22Rv1 (cell line): ENCODE results near the gene SYNPR.

Experiments used
- H3K27ac ChIP-seq: fragments of 450-650 bp; 2 replicates; pipeline ENCODE4 v1.5.1; 2017
- CTCF ChIP-seq: fragments of 450-650 bp; IDR thresholded peaks from 2 replicates; pipeline ENCODE4 v1.5.1; 2017; ENCODE audit warnings: mild to moderate bottlenecking
- ZFX ChIP-seq: fragments of 450-650 bp; IDR thresholded peaks from 2 replicates; pipeline ENCODE4 v1.6.1; 2017; ENCODE audit warnings: antibody characterized with exemption, borderline replicate concordance

The SYNPR gene

GRCh38 chr3:63656786-63657185 is 378.7 kb downstream of the SYNPR start:
- TF ChIP-seq ZFX, result no peak
- TF ChIP-seq CTCF, result no peak
- no peak overlapping the region for H3K27ac ChIP-seq

DNA sequence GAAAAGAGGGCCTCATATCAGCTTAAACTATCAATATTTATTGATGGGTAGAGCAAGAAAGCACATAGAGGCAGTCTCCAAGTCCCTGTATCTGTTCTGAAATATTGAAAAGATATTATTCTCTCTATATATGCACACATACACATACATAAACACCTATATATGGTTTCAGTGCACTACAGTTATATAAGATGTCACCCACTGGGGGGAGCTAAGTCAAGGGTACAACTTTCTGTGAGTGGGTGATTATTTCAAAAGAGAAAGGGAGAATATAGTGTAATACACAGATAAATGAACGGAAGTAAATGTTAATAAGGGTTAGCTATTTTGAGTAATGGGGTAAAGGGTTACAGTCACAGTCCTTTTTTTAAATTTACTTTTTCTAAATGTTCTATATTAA is 383.1 kb downstream of the SYNPR start:
- H3K27ac ChIP-seq, result no peak overlapping the region
- peak; percentile 32 for TF ChIP-seq CTCF
- no peak for TF ChIP-seq ZFX

DNA sequence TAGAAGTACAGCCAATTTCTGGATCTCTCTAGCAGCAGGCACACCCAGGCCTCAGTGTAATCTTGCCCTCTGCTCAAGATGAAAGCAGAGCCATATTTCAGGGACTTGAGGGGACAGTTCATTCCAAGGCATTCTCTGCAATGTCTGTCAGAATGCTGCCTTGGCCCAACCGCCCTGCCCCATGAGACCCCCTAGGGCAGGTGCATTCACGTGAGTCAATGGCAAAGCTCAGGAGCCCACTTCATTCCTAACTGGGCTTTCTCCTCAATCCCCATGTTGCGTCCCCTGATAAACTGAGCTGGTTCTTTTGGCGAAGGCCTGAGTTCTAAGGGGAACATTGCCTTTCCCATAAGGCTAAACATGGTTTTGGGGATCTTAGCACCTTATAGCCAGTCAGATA is 383.9 kb downstream of the SYNPR start:
- TF ChIP-seq CTCF (no peak), ZFX (no peak)
- no peak overlapping the region for H3K27ac ChIP-seq

- no peak overlapping the region for H3K27ac ChIP-seq
- TF ChIP-seq CTCF (peak; percentile 37), ZFX (no peak)
Observed at GRCh38 chr3:63662500-63662899, 384.4 kb downstream of the SYNPR start.
